SU-DHL-6 (cell line): ENCODE results near the gene SSC5D.

Source experiments
- CTCF ChIP-seq: fragments of 200-600 bp; sonication (generic); IDR thresholded peaks from one replicate; pipeline ENCODE4 v1.5.1; 2017; ENCODE audit warnings: antibody characterized with exemption, mild to moderate bottlenecking, low read length, moderate library complexity; ENCODE audit not compliant: insufficient read depth, poor library complexity, severe bottlenecking
- EZH2phosphoT487 ChIP-seq: fragments of 200-600 bp; sonication (generic), shearing (Covaris generic); conservative IDR thresholded peaks from 2 replicates; pipeline ENCODE4 v1.6.1; 2018; ENCODE audit warnings: mild to moderate bottlenecking, antibody characterized with exemption, low read length, moderate library complexity, mixed read lengths

- TF ChIP-seq CTCF (no peak), EZH2phosphoT487 (no peak)
Observed at GRCh38 chr19:55540619-55541018, 52.4 kb downstream of the SSC5D start.
